IPS-20b (cell line): ENCODE data around the gene MRAP2.
"Not testable (repeated sequence)": the region's sequence is repeated elsewhere in the genome, so short reads cannot be mapped to it uniquely, and the experiment has no call there.

Experiments used
- H3K27ac ChIP-seq: one replicate; pipeline ENCODE4 v1.5.1; 2013; ENCODE audit warnings: low read length
- H3K27me3 ChIP-seq: 2 replicates; pipeline ENCODE4 v1.6.1; 2013; ENCODE audit warnings: mild to moderate bottlenecking, low read length, inconsistent platforms; ENCODE audit not compliant: insufficient read depth
- H3K36me3 ChIP-seq: 2 replicates; pipeline ENCODE4 v1.6.1; 2013; ENCODE audit warnings: low read depth, mild to moderate bottlenecking, inconsistent platforms, low read length, moderate library complexity; ENCODE audit not compliant: insufficient read depth
- H3K4me1 ChIP-seq: 2 replicates; pipeline ENCODE4 v1.6.1; 2013; ENCODE audit warnings: mild to moderate bottlenecking, control low read depth, inconsistent platforms, low read length, moderate library complexity; ENCODE audit not compliant: insufficient read depth
- H3K4me3 ChIP-seq: 2 replicates; pipeline ENCODE4 v1.5.1; 2013; ENCODE audit warnings: mild to moderate bottlenecking, low read length, inconsistent platforms
- H3K9ac ChIP-seq: 2 replicates; pipeline ENCODE4 v1.6.1; 2013; ENCODE audit warnings: low read depth, mild to moderate bottlenecking, inconsistent platforms, low read length, moderate library complexity
- H3K9me3 ChIP-seq: 2 replicates; pipeline ENCODE4 v1.6.1; 2013; ENCODE audit warnings: mild to moderate bottlenecking, low read depth, low read length, inconsistent platforms; ENCODE audit not compliant: insufficient read depth

MRAP2 gene

GRCh38 chr6:84111351-84111750 is 77.8 kb downstream of the MRAP2 start:
- H3K27me3 ChIP-seq, H3K4me1 ChIP-seq, H3K9me3 ChIP-seq, H3K36me3 ChIP-seq, H3K27ac ChIP-seq, H3K4me3 ChIP-seq, H3K9ac ChIP-seq: not testable (repeated sequence)

GRCh38 chr6:84114933-84115594 is 81.5 kb downstream of the MRAP2 start:
- not testable (repeated sequence) for H3K4me1 ChIP-seq, H3K27me3 ChIP-seq, H3K9me3 ChIP-seq, H3K36me3 ChIP-seq, H3K4me3 ChIP-seq, H3K27ac ChIP-seq, H3K9ac ChIP-seq

- Histone ChIP-seq H3K4me3 (no peak overlapping the region), H3K27me3 (no peaks in the 10 kb centered on the region), H3K9me3 (no peaks in the 10 kb centered on the region; the same call in 1 of the 2 replicates), H3K36me3 (no peaks in the 10 kb centered on the region), H3K27ac (no peak overlapping the region), H3K4me1 (no peaks in the 10 kb centered on the region), H3K9ac (no peak overlapping the region)
These were observed 84.6 kb downstream of the MRAP2 start for GRCh38 chr6:84118191-84118590.

- H3K27ac ChIP-seq, result no peak overlapping the region
- H3K9ac ChIP-seq, result no peak overlapping the region
- H3K36me3 ChIP-seq, result peaks cover 4% of the 10 kb centered on the region; the same call in 1 of the 2 replicates
- H3K27me3 ChIP-seq, result no peaks in the 10 kb centered on the region
- no peak overlapping the region for H3K4me3 ChIP-seq
- no peaks in the 10 kb centered on the region for H3K4me1 ChIP-seq
- no peaks in the 10 kb centered on the region; the same call in 1 of the 2 replicates for H3K9me3 ChIP-seq
These were observed 85.7 kb downstream of the MRAP2 start for GRCh38 chr6:84119277-84119676.

DNA sequence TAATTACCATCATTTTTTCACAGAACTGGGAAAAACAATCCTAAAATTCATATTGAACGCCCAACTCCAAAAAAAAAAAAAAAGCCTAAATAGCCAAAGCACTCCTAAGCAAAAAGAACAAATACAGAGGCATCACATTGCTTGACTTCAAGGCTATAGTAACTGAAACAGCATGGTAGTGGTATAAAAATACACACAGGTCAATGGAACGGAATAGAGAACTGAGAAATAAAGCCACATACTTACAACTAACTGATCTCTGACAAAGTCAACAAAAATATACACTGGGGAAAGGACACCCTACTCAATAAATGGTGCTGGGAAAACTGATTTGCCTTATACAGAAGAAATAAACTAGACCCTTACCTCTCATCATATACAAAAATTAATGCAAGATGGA is 89.6 kb downstream of the MRAP2 start:
- Histone ChIP-seq H3K9me3 (no peaks in the 10 kb centered on the region), H3K36me3 (peaks cover 17% of the 10 kb centered on the region), H3K4me1 (no peaks in the 10 kb centered on the region), H3K27ac (no peak overlapping the region), H3K4me3 (no peak overlapping the region), H3K9ac (no peak overlapping the region), H3K27me3 (no peaks in the 10 kb centered on the region)

- Histone ChIP-seq H3K36me3 (peaks cover 18% of the 10 kb centered on the region), H3K9me3 (peaks cover 14% of the 10 kb centered on the region)
- H3K27me3 ChIP-seq, H3K9ac ChIP-seq, H3K27ac ChIP-seq, H3K4me3 ChIP-seq, H3K4me1 ChIP-seq: not testable (repeated sequence)
These were observed 96.0 kb downstream of the MRAP2 start for GRCh38 chr6:84129588-84129987.

DNA sequence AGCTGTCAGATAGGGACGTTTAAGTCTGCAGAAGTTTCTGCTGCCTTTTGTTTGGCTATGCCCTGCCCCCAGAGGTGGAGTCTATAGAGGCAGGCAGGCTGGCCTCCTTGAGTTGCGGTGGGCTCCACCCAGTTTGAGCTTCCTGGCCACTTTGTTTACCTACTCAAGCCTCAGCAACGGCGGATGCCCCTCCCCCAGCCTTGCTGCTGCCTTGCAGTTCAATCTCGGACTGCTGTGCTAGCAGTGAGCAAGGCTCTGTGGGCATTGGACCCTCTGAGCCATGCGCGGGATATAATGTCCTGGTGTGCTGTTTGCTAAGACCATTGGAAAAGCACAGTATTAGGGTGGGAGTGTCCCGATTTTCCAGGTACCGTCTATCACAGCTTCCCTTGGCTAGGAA is 99.8 kb downstream of the MRAP2 start:
- H3K9me3 ChIP-seq, result peaks cover 14% of the 10 kb centered on the region
- not testable (repeated sequence) for H3K27me3 ChIP-seq, H3K9ac ChIP-seq, H3K36me3 ChIP-seq, H3K4me3 ChIP-seq, H3K4me1 ChIP-seq, H3K27ac ChIP-seq

DNA sequence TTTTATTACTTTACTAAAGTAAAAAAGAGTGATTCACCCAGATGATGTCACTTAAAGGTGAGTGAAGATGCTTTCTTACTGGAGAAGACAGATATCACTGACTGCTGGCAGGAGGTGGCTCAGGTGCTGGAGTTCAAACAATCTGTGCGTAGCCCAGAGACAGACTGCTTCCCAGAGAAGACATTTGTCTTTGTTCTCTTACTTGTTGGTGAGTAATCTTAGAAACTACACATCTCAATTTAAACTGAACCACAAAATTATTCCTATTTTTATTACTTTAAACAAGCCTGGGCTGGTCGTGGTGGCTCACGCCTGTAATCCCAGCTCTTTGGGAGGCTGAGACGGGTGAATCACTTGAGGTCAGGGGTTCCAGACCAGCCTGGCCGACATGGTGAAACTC is 101.7 kb downstream of the MRAP2 start:
- Histone ChIP-seq H3K36me3 (peaks cover 11% of the 10 kb centered on the region; the same call in 1 of the 2 replicates), H3K4me1 (no peaks in the 10 kb centered on the region), H3K27me3 (no peaks in the 10 kb centered on the region), H3K9ac (no peak overlapping the region), H3K4me3 (no peak overlapping the region), H3K9me3 (peaks cover 14% of the 10 kb centered on the region), H3K27ac (no peak overlapping the region)

DNA sequence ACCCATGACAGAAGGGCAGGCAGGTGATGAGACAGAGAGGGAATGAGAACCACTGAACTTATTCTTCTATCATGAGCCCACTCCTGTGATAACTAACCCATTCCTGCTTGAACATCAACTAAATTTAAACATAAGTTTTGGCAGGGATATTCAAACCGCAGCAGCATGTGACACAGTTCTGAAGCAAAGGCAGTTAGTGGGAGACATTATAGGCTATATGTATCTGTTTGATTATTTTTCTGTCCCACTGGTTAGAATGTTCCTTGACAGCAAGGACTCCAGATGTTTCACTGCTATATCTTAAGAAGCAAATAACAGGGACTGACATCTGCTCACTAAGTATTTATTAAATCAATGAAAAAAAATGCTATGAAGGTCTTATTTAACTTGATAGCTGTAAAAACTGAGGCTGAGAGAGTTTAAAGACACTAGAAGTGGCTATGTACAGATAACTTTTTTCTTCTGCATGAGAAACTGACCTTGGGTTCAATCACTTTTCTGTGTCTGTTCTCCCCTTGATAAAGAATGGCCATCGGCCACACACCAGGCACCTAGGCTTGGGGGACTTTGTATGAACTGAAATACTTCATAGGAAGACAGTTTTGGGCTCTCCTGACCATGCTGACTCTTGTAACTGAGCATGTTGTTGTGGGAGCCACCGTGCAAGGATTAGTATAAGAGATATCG is 102.9 kb downstream of the MRAP2 start:
- Histone ChIP-seq H3K9ac (no peak overlapping the region), H3K27ac (no peak overlapping the region), H3K4me3 (no peak overlapping the region), H3K36me3 (peaks cover 11% of the 10 kb centered on the region; the same call in 1 of the 2 replicates), H3K9me3 (peaks cover 14% of the 10 kb centered on the region), H3K4me1 (no peaks in the 10 kb centered on the region), H3K27me3 (no peaks in the 10 kb centered on the region)

DNA sequence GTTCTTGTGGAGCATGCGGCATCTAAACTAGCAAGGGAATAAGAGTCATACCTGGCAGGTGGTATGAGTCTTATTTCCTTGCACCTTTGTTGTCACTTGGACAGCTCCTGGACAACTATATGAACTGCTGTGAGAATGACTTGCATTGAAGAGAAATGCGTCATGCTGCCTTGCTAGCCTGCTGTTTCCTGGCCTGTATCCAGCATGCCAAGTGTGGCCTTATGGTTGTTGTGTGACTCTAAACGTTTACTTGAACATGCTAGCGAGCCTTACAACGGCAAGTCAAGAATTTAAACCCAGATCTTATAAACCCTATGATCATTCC is 103.4 kb downstream of the MRAP2 start:
- peaks cover 11% of the 10 kb centered on the region; the same call in 1 of the 2 replicates for H3K36me3 ChIP-seq
- no peak overlapping the region for H3K4me3 ChIP-seq
- peaks cover 14% of the 10 kb centered on the region for H3K9me3 ChIP-seq
- no peak overlapping the region for H3K27ac ChIP-seq
- no peaks in the 10 kb centered on the region for H3K27me3 ChIP-seq
- no peaks in the 10 kb centered on the region for H3K4me1 ChIP-seq
- H3K9ac ChIP-seq, result no peak overlapping the region

- H3K27me3 ChIP-seq, result no peaks in the 10 kb centered on the region
- H3K4me1 ChIP-seq, result no peaks in the 10 kb centered on the region
- H3K36me3 ChIP-seq, result peaks cover 11% of the 10 kb centered on the region; the same call in 1 of the 2 replicates
- no peak overlapping the region for H3K4me3 ChIP-seq
- peaks cover 14% of the 10 kb centered on the region for H3K9me3 ChIP-seq
- H3K9ac ChIP-seq, result no peak overlapping the region
- H3K27ac ChIP-seq, result no peak overlapping the region
These were observed 104.5 kb downstream of the MRAP2 start for GRCh38 chr6:84137989-84138575.

DNA sequence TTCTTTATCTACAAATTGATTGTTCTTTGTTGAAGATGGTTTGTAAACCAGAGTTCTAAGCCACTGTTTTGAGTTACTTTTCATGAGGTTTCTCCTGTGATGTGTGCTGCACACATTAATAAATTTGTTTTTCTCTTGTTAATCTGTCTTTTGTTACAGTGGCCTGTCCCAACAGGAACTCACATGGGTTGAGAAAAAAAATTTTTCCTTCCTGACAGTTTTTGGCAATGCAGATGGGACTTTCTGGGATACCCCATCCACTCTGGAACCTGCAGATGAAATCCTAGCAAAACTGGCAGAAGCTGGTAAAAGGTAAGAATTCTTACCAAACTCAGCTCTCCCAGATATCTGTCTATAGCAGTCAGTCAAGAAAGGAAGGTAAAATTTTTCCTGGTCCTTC is 105.7 kb downstream of the MRAP2 start:
- Histone ChIP-seq H3K9me3 (peaks cover 3% of the 10 kb centered on the region; the same call in 1 of the 2 replicates), H3K4me3 (no peak overlapping the region), H3K9ac (no peak overlapping the region), H3K27ac (no peak overlapping the region), H3K4me1 (no peaks in the 10 kb centered on the region), H3K36me3 (0 out of 2 replicates have a peak, but pooled peaks cover 4% of the 10 kb centered on the region), H3K27me3 (no peaks in the 10 kb centered on the region)
